H1 (cell line): ENCODE measurements around the gene SLC6A6. TPM values are rescaled to one million over a fixed set of nuclear protein-coding genes. Genes with fewer than 3 reads are reported as not detected.

Source experiments
- CTCF ChIA-PET: fragments of 300-600 bp; sonication (Branson Sonifier 250); formaldehyde crosslinking; loops from one replicate; lab custom pipeline; 2021; ENCODE audit not compliant: partially characterized antibody; lab: Charles Lee
- POLR2A ChIA-PET: fragments of 300-600 bp; sonication (Branson Sonifier 250); formaldehyde crosslinking; loops from one replicate; lab custom pipeline; 2021; ENCODE audit warnings: inconsistent platforms; ENCODE audit not compliant: partially characterized antibody; lab: Charles Lee
- DNase-seq, 2 experiments: peaks; one replicate each; pipeline versions ENCODE4 v3.0.0 to v3.0.0-alpha.2; 2010 to 2022; ENCODE audit warnings: low spot score in 2 of 2, low read depth in 1 of 2, mixed read lengths in 1 of 2
- FAIRE-seq: peaks from 2 replicates; lab custom pipeline; 2011; peaks lifted over from hg19 to GRCh38; lab: Jason Lieb, UNC
- H2AFZ ChIP-seq: 2 replicates; pipeline ENCODE4 v1.8.1; 2012; ENCODE audit warnings: low read length, inconsistent platforms
- H2AK5ac ChIP-seq: 2 replicates; pipeline ENCODE4 v1.6.1; 2013; ENCODE audit warnings: low read depth, low read length
- H2BK120ac ChIP-seq: replicated peaks from 2 replicates; pipeline ENCODE3; 2013; ENCODE audit warnings: low read depth, low read length, inconsistent platforms
- H2BK12ac ChIP-seq: 2 replicates; pipeline ENCODE4 v1.6.1; 2013; ENCODE audit warnings: low read depth, low read length
- H2BK15ac ChIP-seq: 2 replicates; pipeline ENCODE4 v1.6.1; 2013; ENCODE audit warnings: low read length
- H2BK20ac ChIP-seq: 2 replicates; pipeline ENCODE4 v1.6.1; 2013; ENCODE audit warnings: low read length
- H2BK5ac ChIP-seq: 2 replicates; pipeline ENCODE4 v1.6.1; 2013; ENCODE audit warnings: low read depth, low read length
- H3K14ac ChIP-seq: 2 replicates; pipeline ENCODE4 v1.6.1; 2013; ENCODE audit warnings: inconsistent platforms; ENCODE audit not compliant: insufficient read length
- H3K18ac ChIP-seq: 2 replicates; pipeline ENCODE4 v1.6.1; 2013; ENCODE audit warnings: low read length; ENCODE audit errors: extremely low read depth
- H3K23ac ChIP-seq: 2 replicates; pipeline ENCODE4 v1.6.1; 2013; ENCODE audit warnings: inconsistent platforms; ENCODE audit not compliant: insufficient read length
- H3K23me2 ChIP-seq: 2 replicates; pipeline ENCODE4 v1.6.1; 2013; ENCODE audit warnings: low read depth, low read length
- H3K27ac ChIP-seq: 2 replicates; pipeline ENCODE4 v1.6.1; 2011; ENCODE audit warnings: low read depth, low read length, inconsistent platforms
- H3K27me3 ChIP-seq, 4 experiments: replicated peaks in 1 of 4; 1 replicate in 1 of 4; 2 replicates in 3 of 4; pipeline versions ENCODE4 v1.6.1 to v1.8.1; 2011 to 2013; ENCODE audit warnings: low read length in 3 of 4, mild to moderate bottlenecking in 3 of 4, inconsistent platforms in 2 of 4, mixed read lengths in 2 of 4, moderate library complexity in 1 of 4; ENCODE audit not compliant: control insufficient read depth in 3 of 4, insufficient read depth in 3 of 4; ENCODE audit errors: extremely low read depth in 1 of 4
- H3K36me3 ChIP-seq, 4 experiments: 2 replicates each; pipeline versions ENCODE4 v1.6.1 to v1.8.1; 2011 to 2013; ENCODE audit warnings: mild to moderate bottlenecking in 4 of 4, low read length in 3 of 4, moderate library complexity in 2 of 4, control low read depth in 1 of 4, inconsistent platforms in 1 of 4; ENCODE audit not compliant: insufficient read depth in 4 of 4, control insufficient read depth in 2 of 4
- H3K4ac ChIP-seq: replicated peaks from 2 replicates; pipeline ENCODE3; 2013; ENCODE audit warnings: low read length, low read depth, mixed read lengths, inconsistent platforms; ENCODE audit not compliant: insufficient read length
- H3K4me1 ChIP-seq, 4 experiments: replicated peaks in 1 of 4; 1 replicate in 1 of 4; 2 replicates in 3 of 4; pipeline versions ENCODE4 v1.6.1 to v1.8.1; 2011 to 2013; ENCODE audit warnings: low read length in 3 of 4, inconsistent platforms in 2 of 4, mixed read lengths in 1 of 4; ENCODE audit not compliant: insufficient read depth in 4 of 4, control insufficient read depth in 3 of 4
- H3K4me2 ChIP-seq, 2 experiments: 2 replicates each; pipeline versions ENCODE4 v1.6.1 to v1.8.1; 2011 to 2013; ENCODE audit warnings: low read depth in 2 of 2, low read length in 2 of 2, control low read depth in 1 of 2, inconsistent platforms in 1 of 2, mild to moderate bottlenecking in 1 of 2; ENCODE audit not compliant: insufficient read depth in 1 of 2
- H3K4me3 ChIP-seq, 4 experiments: fragments of 200-600, 300-600 bp in 1 of 4; sonication (generic), shearing (Covaris generic), sonication (Bioruptor Twin) in 1 of 4; 2 replicates each; pipeline versions ENCODE4 v1.5.1 to v1.8.1; 2011 to 2016; ENCODE audit warnings: low read length in 4 of 4, low read depth in 3 of 4, control low read depth in 2 of 4, inconsistent platforms in 2 of 4, mild to moderate bottlenecking in 2 of 4, mixed read lengths in 1 of 4, moderate library complexity in 1 of 4; ENCODE audit not compliant: insufficient read depth in 2 of 4; ENCODE audit errors: extremely low read depth in 1 of 4
- H3K56ac ChIP-seq: replicated peaks from 2 replicates; pipeline ENCODE3; 2013; ENCODE audit warnings: low read depth, mild to moderate bottlenecking, mixed read lengths, low read length, inconsistent platforms; ENCODE audit not compliant: insufficient read length
- H3K79me1 ChIP-seq: 2 replicates; pipeline ENCODE4 v1.6.1; 2013; ENCODE audit warnings: low read depth, low read length, control low read depth
- H3K79me2 ChIP-seq, 2 experiments: 2 replicates each; pipeline versions ENCODE4 v1.6.1 to v1.8.1; 2012 to 2013; ENCODE audit warnings: low read length in 2 of 2, mild to moderate bottlenecking in 2 of 2, inconsistent platforms in 1 of 2; ENCODE audit not compliant: insufficient read depth in 2 of 2, control insufficient read depth in 1 of 2
- H3K9ac ChIP-seq, 4 experiments: replicated peaks in 1 of 4; 1 replicate in 1 of 4; 2 replicates in 3 of 4; pipeline versions ENCODE4 v1.6.1 to v1.8.1; 2011 to 2013; ENCODE audit warnings: low read depth in 3 of 4, low read length in 3 of 4, control low read depth in 2 of 4, mild to moderate bottlenecking in 2 of 4, moderate library complexity in 2 of 4, inconsistent platforms in 1 of 4; ENCODE audit errors: extremely low read depth in 1 of 4
- H3K9me3 ChIP-seq, 2 experiments: 2 replicates each; pipeline versions ENCODE4 v1.6.1 to v1.8.1; 2012 to 2013; ENCODE audit warnings: mild to moderate bottlenecking in 2 of 2, moderate library complexity in 2 of 2, control low read depth in 1 of 2, inconsistent platforms in 1 of 2, low read depth in 1 of 2, low read length in 1 of 2, mixed read lengths in 1 of 2; ENCODE audit not compliant: insufficient read depth in 2 of 2
- H4K20me1 ChIP-seq, 2 experiments: replicated peaks in 1 of 2; 2 replicates each; pipeline versions ENCODE3 to v1.8.1; 2011 to 2013; ENCODE audit warnings: inconsistent platforms in 2 of 2, low read length in 2 of 2, mild to moderate bottlenecking in 1 of 2; ENCODE audit not compliant: insufficient read depth in 2 of 2, control insufficient read depth in 1 of 2
- H4K5ac ChIP-seq: 2 replicates; pipeline ENCODE4 v1.6.1; 2013; ENCODE audit warnings: low read length, low read depth, mixed read lengths, inconsistent platforms; ENCODE audit not compliant: insufficient read length
- H4K8ac ChIP-seq: 2 replicates; pipeline ENCODE4 v1.8.0; 2013; ENCODE audit warnings: mild to moderate bottlenecking, moderate library complexity, low read length, inconsistent platforms; ENCODE audit not compliant: insufficient read depth; ENCODE audit errors: extremely low read depth
- H4K91ac ChIP-seq: replicated peaks from 2 replicates; pipeline ENCODE3; 2013; ENCODE audit warnings: low read length, mixed read lengths, inconsistent platforms; ENCODE audit not compliant: insufficient read length
- GABPA ChIP-seq: IDR thresholded peaks from 2 replicates; pipeline ENCODE4 v1.6.1; 2011; ENCODE audit warnings: mild to moderate bottlenecking, low read length, moderate library complexity, borderline replicate concordance; ENCODE audit not compliant: insufficient read depth
- RAD21 ChIP-seq, 2 experiments: IDR thresholded peaks in 1 of 2; conservative IDR thresholded peaks in 1 of 2; 2 replicates each; pipeline ENCODE4 v1.6.1; 2011; ENCODE audit warnings: low read depth in 2 of 2, low read length in 2 of 2, improper control_type of control experiment in 1 of 2, inconsistent platforms in 1 of 2, mild to moderate bottlenecking in 1 of 2, moderate library complexity in 1 of 2
- RXRA ChIP-seq: IDR thresholded peaks from 2 replicates; pipeline ENCODE4 v1.6.1; 2011; ENCODE audit warnings: low read depth, mild to moderate bottlenecking, low read length, moderate library complexity; ENCODE audit not compliant: insufficient read depth
- USF2 ChIP-seq: IDR thresholded peaks from 2 replicates; pipeline ENCODE4 v1.6.1; 2011; ENCODE audit warnings: low read length, improper control_type of control experiment
- whole genome bisulfite sequencing, 2 experiments: shearing (Covaris generic) in 1 of 2; methylation state at CpG; one replicate each; pipeline versions ENCODE4 v1.1.6 to v1.1.7; 2013 to 2015; ENCODE audit warnings: low lambda C conversion rate in 2 of 2, mixed read lengths in 2 of 2, inconsistent platforms in 1 of 2, low coverage in 1 of 2, missing lambda C conversion rate in 1 of 2; ENCODE audit not compliant: insufficient replicate concordance in 2 of 2, insufficient coverage in 1 of 2, insufficient read length in 1 of 2; ENCODE audit errors: extremely low coverage in 1 of 2, missing lambda C conversion rate in 1 of 2; 5-methylcytosine and 5-hydroxymethylcytosine counted together
- polyA plus RNA-seq, 7 experiments: library from polyadenylated mRNA; depleted of rRNA in 3 of 7; stranded (reverse) in 5 of 7; unstranded in 2 of 7; fragments of >200 nt in 5 of 7; fragments of 200-250 nt in 2 of 7; gene quantifications; 1 replicate in 5 of 7; 2 replicates in 1 of 7; 4 replicates in 1 of 7; pipeline versions ENCODE4 v1.2.1 to v1.2.3, GENCODE V29; 2011 to 2013; ENCODE audit warnings: missing spikeins in 2 of 7, mixed read lengths in 2 of 7
- total RNA-seq: library from RNA; stranded (reverse); fragmentation: NEBNext Ultra II Directional; extraction: Animal tissue kit (Norgen Biotek cat#: 25700); gene quantifications from 2 replicates; pipeline ENCODE4 v1.2.1, GENCODE V29; 2021

The SLC6A6 gene
- total and polyA plus RNA-seq, 2 of the 8 experiments (the other 6 are each of a cell fraction or from before 2014, with no cell fraction given): 66.2 to 144 TPM

- Histone ChIP-seq H3K9me3 (no peaks in the 10 kb centered on the region), H3K79me2 (no peaks in the 10 kb centered on the region), H2AK5ac (no peak overlapping the region), H3K23ac (no peak overlapping the region), H4K91ac (no peak overlapping the region), H2BK5ac (peak overlapping the region; percentile 19; the same call in 1 of the 2 replicates), H3K4me2 (no peak overlapping the region), H2BK12ac (no peak overlapping the region), H3K9ac (no peak overlapping the region), H3K79me1 (no peaks in the 10 kb centered on the region), H3K27me3 (no peaks in the 10 kb centered on the region; a peak in 1 of 7 replicates), H2BK15ac (no peak overlapping the region), H3K36me3 (no peaks in the 10 kb centered on the region), H4K20me1 (no peaks in the 10 kb centered on the region), H2BK120ac (no peak overlapping the region), H2AFZ (no peak overlapping the region), H3K23me2 (no peaks in the 10 kb centered on the region), H4K5ac (no peak overlapping the region), H3K18ac (no peak overlapping the region), H3K27ac (no peak overlapping the region), H3K4ac (no peak overlapping the region), H3K14ac (no peak overlapping the region), H4K8ac (no peak overlapping the region), H3K4me1 (no peaks in the 10 kb centered on the region), H2BK20ac (no peak overlapping the region), H3K56ac (no peak overlapping the region), H3K4me3 (no peak overlapping the region)
- no peak for FAIRE-seq
- ChIA-PET CTCF (interaction anchor here (1.0 to 5.7 kb wide), 10 partner anchors 10 to 505 kb away, joined by 3 to 42 read pairs (median 4); no protein-coding TSS in a partner anchor), POLR2A (interaction anchor here (0.7 to 1.1 kb wide), 2 partner anchors 9 to 1548 kb away, joined by 3 read pairs; no protein-coding TSS in a partner anchor)
- DNase-seq: no peak
- WGBS, 2 experiments: 77% methylated on average over 9 of the region's 9 CpGs; no CpG with 5 or more reads in 1 of the 2 experiments
- no peak for TF ChIP-seq RXRA
- no peak for TF ChIP-seq GABPA
- TF ChIP-seq USF2: no peak
- TF ChIP-seq RAD21 (IDR thresholded peaks at IDR 0.05 in 1 of 2, conservative IDR thresholded peaks at IDR 0.05 in 1 of 2; ENCODE audit: low read depth in 2 of 2, low read length in 2 of 2): no peak
Measured at GRCh38 chr3:14386254-14386653, 16.2 kb upstream of the SLC6A6 start.
